ENCODE data around the gene OPN5.

The OPN5 gene

GRCh38 chr6:47865206-47865605 lies 83.4 kb downstream of the OPN5 start:
- no peak for DNase-seq

DNA sequence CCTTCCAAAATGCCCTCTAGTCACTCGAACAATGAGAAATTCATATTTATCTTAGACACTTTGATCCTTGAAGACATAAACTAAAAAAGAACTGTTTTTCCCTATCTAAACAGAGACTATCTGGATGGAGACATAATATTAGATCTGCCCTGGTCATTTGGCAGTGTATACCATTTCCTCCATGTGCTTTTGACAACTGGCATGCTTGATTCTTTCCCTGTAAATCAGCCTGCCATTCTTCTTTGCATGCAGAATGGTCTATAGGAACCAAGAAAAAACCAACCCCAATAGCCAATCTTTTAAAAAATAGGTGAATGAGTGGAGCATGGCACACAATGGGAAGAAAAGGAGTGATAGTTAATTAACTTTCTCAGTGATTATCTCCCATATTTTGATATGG lies 93.8 kb downstream of the OPN5 start:
- DNase-seq, result no peak
